NCI-H1930 (cell line): Measurements from ENCODE around the gene ADCY10.
"Not testable (repeated sequence)": the region's sequence is repeated elsewhere in the genome, so short reads cannot be mapped to it uniquely, and the experiment has no call there.

Experiments used
- DNase-seq, 2 experiments: peaks; one replicate each; lab custom pipeline; 2025; lab: John Stamatoyannopoulos, UW

The ADCY10 gene, protein sequence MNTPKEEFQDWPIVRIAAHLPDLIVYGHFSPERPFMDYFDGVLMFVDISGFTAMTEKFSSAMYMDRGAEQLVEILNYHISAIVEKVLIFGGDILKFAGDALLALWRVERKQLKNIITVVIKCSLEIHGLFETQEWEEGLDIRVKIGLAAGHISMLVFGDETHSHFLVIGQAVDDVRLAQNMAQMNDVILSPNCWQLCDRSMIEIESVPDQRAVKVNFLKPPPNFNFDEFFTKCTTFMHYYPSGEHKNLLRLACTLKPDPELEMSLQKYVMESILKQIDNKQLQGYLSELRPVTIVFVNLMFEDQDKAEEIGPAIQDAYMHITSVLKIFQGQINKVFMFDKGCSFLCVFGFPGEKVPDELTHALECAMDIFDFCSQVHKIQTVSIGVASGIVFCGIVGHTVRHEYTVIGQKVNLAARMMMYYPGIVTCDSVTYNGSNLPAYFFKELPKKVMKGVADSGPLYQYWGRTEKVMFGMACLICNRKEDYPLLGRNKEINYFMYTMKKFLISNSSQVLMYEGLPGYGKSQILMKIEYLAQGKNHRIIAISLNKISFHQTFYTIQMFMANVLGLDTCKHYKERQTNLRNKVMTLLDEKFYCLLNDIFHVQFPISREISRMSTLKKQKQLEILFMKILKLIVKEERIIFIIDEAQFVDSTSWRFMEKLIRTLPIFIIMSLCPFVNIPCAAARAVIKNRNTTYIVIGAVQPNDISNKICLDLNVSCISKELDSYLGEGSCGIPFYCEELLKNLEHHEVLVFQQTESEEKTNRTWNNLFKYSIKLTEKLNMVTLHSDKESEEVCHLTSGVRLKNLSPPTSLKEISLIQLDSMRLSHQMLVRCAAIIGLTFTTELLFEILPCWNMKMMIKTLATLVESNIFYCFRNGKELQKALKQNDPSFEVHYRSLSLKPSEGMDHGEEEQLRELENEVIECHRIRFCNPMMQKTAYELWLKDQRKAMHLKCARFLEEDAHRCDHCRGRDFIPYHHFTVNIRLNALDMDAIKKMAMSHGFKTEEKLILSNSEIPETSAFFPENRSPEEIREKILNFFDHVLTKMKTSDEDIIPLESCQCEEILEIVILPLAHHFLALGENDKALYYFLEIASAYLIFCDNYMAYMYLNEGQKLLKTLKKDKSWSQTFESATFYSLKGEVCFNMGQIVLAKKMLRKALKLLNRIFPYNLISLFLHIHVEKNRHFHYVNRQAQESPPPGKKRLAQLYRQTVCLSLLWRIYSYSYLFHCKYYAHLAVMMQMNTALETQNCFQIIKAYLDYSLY (N-terminal part only)

DNA sequence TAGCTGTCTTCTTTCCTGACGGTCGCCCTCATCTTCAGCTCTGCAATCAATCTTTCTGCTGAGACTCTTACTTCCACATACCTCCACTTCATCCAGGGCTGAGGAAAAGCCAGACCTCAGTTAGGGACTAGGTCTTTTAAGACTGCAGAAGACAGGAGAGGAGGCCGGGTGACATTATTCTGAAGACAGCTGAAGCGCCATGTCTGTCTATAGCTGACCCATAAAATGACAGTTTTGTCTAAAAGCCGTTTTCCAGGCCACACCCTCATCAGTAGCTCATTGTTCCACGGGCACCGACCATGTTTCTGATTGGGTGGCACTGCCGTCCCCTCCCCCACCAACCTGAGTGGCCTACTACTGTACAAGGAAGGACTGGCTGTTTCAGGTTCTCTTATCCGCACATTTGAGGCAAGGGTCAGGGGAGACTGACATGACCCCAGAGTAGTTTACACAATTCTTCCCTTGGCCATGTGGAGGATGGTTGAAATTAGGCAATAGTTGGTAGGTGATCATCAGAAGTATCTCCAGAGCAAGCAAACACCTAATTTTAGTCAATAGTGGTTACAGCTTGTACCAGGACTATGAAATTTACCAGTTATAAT is at the start of gene ADCY10:
Gene ADCY10, minus strand, starts transcription at position 240 of the 602 bp plus-strand sequence. CDS start 8,994 bp downstream, outside the sequence.
- no peak for DNase-seq

DNA sequence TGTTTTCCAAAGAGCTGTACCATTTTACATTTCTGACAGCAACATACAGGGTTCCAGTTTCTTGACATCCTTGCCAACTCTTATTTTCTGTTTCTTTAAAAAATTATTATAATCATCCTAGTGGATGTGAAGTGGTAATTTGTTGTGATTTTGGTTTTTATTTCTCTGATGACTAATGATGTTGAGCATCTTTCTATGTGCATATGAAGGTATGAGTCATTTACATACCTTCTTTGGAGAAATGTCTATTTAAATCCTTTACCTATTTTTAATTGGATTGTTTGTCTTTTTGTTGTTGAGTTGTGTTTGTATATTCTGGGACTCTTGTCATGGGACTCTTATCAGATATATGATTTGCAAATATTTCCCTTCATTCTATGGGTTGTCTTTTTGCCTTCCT is 43.8 kb upstream of the ADCY10 start:
- no peak for DNase-seq

DNA sequence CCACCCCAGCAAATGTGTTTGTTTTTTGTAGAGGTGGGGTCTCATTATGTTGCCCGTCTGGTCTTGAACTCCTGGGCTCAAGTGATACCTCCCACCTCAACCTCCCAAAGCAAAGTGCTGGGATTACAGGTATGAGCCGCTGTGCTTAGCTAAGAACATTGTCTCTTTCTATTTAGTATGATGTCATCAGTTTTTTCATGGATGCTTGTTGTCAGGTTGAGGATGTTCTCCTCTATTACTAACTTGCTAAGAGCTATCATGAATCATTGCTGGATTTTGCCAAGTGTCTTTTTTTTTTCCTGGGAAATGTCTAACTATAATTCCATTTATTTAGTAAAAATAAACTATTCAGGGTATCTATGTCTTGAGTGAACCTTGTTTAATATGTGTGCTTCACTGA is 42.0 kb upstream of the ADCY10 start:
- DNase-seq: no peak

DNA sequence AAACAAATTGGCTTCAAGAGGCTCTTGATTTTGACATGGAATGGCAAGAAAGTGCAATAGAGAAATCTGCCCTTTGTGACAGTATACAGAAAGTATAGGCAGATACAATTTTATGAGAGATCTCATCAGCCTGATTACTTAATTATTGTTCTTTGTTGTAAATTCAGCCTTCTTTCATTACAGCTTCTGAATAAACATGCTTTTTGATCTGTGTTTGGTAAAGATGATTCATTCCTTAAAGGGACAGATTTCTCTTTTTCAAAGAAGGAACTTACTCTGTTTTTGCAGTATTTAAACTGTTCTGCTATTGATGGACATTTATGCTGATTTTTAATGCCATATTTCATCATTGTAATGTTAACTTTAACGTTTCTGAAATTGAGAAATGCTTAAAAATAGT is 36.6 kb upstream of the ADCY10 start:
- DNase-seq: no peak

DNA sequence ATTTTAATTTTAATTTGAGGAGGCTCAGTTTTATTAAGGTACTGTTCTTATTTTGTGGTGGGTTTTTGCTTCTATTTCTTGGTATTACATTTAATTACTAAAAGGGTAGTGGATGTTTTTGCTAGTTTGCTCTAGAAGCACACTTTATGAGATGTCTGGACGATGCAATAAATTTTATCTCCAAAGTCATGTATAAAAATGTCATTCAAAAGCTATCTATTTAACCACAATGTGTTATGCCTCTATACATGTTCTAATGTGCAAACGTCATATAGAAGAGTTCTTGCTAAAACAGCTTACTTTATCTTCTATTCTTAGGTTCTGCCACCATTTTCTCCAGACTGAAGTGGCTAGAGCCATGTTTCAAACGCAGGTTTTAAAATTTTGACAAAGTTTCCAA is 35.9 kb upstream of the ADCY10 start:
- no peak for DNase-seq

DNA sequence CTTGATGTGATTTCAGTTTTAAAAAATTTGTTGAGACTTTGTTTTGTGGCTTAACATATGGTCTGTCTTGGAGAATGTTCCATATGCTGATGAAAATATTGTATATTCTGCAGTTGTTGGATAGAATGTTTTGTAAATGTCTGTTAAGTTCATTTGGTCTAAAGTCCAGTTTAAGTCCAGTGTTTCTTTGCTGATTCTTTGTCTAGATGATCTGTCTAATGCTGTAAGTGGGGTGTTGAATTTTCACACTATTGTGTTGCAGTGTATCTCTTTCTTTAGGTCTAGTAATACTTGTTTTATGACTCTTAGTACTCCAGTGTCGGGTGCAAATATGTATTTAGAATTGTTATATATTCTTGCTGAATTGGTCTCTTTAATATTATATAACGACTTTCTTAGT is 33.8 kb upstream of the ADCY10 start:
- DNase-seq: no peak

DNA sequence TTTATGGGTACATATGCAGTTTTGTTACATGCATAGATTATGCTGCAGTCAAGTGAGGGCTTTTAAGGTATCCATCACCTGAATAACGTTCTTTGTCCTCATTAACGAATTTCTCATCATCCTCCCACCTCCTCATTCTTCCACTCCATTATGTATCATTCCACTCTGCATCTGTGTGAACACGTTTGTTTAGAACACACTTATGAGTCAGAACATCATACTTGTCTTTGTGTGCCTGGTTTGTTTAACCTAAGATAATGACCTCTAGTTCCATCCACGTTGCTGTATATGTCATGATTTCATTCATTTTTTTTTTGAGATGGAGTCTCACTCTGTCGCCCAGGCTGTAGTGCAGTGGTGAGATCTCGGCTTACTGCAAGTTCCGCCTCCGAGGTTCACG is 29.6 kb upstream of the ADCY10 start:
- DNase-seq: no peak

DNA sequence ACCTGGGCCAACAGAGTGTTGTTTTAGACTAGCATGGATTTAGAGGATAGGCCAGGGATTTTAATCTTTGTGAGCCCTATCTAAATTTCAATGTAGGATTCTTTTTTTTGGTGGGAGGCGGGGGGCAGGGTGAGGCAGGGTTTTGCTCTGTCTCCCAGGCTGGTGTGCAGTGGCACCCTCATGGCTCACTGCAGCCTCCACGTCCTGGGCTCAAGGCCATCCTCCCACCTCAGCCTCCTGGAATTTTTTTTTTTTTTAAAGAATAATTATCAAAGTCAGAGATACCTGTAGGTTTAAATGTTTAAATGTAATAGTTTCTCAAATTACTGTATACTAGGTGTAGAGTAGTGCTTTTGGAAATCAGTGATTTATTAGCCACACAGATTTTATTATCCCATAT is 26.3 kb upstream of the ADCY10 start:
- no peak for DNase-seq

DNA sequence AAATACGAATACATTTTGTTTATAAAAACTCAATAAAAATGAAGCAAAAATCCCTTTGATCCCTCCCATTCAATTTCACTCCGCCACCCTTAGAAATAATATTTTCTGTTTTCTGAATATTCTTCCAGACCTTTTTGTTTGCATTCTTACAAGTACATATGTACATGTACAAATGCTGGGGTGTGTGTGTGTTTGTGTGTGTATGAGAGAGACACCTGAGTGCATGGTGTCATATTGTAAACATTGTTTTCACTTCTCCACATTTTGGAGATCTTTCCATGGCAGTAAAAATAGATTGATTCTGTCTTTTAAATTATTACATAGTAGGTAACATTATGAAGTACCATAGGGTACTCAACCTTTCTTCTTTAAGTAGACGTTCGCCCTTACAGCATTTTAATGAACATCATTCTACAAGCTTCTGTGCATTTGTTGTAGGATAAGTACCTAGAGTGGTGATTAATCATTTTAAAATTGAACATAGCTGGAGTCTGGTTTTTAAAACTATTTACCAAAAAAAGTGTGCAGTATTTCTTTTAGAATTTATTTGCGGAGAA is 24.2 kb upstream of the ADCY10 start:
- DNase-seq: no peak

DNA sequence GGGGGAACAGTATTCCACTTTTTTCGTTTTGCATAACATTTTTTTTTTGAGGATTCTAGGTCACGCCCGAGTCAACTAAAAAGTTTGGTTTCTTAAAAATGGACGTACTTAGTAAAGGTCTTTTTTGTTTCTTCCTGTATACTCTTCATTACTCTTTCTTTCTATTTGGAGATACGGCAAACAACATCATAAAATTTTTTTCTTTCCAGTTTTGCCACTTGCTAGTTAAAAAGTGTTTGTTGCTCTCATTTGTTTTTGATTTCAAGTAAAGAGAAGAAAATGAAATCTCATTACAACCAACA is 23.7 kb upstream of the ADCY10 start:
- DNase-seq: no peak

DNA sequence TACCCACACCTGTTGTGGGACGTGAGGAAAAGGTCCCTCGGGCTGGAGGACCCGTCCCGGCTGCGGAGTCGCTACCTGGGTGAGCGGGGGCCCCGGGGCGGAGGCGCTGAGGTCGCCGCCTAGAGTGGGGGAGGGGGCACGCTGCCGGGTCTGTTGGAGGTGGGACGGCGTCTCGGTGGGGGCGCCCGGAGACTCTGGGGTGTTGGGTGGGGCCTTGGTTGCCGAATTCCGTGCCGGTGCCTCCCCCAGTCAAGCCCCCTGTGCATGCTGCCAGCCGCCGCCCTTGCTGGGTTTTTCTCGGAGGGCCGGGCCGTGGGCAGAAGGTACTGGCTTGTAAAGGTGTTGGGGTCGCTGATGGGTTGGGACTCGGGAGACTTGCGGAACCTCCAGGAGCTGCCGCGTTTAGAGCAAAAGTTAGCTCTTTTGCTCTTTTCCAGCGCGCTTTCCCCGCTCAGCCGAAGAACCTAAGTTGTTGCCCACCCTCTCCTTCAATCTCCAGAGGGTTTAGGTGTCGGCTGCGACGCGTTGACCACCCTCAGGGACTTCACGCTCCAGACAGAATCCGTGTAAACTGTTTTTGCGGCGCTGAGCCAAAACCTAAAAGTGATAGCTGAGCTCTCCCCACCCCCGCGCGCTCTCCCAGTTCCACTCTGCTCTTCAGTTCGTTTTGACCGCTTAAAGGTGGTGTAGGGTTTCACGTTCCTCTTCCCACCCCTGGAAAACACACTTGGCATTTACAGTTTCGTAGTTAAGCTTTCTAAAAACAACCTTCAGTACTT is 23.2 kb upstream of the ADCY10 start, which contains the start of gene MPC2:
Gene MPC2, minus strand, starts transcription at position 143 of the 779 bp plus-strand sequence. CDS start 1,231 bp downstream, outside the sequence.
- DNase-seq: peak; percentile 21 to 24

DNA sequence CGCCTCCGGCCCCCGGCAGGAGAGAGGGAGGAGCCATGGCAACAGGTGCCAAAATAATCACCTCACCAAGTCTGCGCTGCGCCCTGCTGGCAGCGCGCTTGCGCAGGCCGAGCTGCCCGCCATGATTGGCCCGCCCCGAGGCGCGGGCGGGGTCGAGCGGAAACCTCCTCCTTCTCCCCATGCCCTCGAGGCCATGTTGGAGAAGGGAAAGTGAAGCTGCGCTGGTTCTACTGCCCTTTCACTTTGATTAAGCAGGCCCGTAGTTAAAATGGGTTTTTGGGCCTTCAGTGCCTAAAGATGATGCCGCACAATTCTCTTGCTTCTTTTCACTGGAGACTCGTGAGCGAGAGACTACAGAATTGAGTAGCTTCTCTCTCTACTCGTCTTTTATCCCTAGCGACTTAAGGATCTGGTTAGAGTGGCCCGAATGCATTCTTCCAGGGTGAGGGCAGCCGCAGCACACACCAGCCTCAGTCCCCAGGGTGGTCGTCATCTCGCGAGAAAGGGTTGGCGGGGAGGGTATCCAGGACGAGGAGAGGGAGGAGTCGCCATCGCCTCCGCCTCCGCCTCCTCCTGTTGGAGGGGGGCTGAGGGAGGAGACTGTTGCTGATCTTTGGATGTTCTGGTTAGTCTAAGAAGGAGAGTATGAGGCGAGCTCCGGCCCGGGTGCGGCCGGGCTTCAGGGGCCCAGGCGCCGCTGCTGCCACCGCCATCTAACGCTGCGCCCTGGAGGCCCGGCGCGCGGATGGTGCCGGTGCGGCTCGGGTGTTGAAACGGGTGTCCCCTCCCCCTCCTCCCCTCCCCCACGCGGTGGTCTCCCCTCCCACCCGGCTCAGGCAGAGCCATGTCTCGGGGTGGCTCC is 22.4 kb upstream of the ADCY10 start, which contains the start of gene DCAF6:
Gene DCAF6, plus strand, starts transcription at position 616 of the 862 bp plus-strand sequence. Its CDS starts 229 bp downstream, at position 845.
- peak; percentile 94 to 96 for DNase-seq

DNA sequence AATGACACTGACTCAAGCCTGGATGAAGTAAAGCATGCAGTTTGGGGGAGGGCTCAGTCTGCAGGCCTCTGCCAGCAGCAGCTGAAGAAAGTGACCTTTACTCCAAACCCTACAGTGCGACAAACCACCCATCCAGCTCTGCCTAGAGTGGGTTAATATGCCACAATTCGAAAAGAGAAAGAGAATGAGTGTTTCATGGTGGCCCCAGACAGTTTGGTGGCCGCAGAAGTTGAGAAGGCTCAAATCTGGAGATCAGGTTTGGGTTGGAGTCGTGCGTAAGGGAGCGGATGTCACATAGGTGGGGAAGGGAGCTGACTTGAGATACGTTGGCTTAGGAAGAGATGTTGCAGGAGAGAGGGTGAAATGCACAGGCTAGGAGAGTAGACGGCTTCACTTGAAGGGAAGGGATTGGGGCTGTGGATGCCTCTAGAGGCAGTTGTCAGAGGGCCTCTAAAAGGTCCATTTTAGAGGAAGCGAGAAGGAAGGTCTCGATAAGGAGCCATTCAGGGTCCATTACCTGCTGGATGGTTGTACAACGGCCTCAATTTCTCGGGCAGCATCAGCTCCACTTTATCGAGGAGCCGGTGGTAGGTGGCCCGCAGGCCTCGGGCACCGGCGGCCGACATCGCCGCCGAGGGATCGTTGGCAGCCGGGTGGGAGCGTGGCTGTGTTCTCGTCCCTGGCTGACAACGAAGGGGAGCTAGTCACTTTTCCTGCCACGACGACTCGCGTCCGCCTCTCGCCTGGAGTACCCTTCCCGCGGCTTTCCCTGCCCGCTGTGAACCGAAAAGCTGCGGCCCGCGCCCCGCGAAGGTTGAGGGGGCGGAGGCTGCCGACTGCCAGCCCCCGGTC is 21.5 kb upstream of the ADCY10 start:
- no peak for DNase-seq

DNA sequence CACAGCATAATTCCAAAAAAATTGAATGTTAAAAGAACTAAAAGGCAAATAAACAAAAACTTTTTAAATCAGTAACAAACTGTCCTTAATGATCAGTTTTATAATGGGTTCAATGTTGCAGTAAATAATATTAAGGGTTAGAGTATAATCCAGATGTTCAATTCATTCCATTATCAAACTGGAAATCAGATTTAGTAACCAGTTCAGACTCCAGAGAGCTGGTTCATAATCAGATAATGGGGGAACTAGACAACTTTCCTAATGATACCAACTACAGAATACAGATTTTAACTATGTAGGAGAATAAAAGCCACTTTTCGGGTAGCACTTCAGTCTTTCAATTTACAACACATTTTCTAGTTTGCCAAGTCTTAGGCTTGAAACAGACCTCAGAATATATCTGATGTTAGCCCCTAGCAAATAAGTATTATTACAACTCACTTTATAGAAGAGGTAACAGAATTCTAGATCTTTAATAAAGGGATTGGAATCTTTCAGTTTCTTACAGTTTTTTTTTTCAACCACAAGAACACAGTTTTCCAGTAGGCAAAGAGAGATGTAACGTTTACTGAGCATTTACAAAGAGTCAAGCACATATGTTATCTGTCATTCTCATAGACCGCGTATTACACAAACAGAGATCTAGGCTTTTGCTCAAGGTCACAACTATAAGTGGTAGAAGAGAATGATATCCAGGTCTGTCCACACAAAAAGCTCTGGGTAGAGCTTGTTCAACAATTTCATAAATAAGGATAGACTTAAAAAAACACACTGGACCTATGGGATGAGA is 20.7 kb upstream of the ADCY10 start:
- no peak for DNase-seq

DNA sequence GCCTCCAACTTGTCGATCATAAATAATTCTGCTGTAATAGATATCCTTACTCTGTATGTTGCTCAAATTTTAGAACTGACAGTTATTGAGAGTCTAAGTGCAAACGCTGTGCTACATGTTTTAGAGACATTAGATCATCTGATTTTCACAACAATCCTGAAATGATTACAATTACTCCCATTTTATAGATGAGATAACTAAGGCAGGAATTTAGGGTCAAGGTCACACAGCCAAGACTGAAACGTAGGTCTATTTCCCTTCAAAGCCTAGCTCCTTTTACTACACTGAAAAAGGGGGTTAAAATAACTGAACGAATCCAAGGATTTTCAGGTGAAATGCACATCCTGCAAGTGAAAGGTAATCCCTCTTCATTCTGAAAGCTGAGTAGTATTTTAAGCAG is 19.9 kb upstream of the ADCY10 start:
- no peak for DNase-seq

DNA sequence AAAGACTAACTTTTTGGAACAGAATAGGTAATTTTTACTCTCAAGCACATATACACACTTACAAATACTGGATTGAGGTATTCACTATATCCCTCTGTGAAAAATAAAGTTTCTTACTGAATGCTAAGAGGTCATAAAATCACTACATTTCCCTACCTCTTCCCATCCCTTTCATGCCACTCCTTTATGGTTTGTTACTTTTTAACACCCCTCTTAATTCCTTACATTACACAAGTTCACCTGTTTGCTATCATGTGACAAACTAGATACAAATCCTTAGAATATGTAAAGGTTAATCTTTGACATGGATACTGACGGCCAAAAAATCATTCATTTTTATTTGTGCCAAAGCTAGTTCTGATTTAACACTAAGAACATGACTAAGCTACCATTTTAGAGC is 15.8 kb upstream of the ADCY10 start:
- no peak for DNase-seq

DNA sequence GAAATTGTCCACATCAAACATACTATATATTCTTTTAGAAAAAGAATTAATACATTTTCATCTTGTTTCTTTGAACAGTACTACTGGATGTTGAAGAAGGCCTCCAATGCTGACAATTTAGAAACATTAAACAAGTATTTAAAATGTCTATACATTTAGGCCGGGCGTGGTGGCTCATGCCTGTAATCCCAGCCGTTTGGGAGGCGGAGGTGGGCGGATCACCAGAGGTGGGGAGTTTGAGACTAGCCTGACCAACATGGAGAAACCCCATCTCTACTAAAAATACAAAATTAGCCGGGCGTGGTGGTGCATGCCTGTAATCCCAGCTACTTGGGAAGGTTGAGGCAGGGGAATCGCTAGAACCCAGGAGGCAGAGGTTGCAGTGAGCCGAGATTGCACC is 15.0 kb upstream of the ADCY10 start:
- not testable (repeated sequence) for DNase-seq

DNA sequence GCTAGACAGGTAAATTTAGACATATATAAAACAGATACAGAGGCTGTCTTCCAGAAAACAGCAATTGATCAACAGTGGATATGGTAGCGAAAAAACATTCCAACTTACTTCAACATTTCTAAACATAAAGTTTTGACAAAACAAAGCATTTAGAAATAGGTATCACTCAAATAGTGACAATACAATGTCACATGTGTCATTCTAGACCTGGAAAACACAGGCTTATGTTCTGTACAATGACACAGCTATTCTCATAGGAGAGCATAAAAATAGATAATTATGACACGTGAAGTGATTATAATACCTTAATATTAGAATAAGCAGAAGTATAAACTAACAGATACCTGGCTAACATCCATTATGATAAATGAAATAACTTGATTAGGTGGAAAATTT is 14.5 kb upstream of the ADCY10 start:
- no peak for DNase-seq
